K562 (cell line): ENCODE results near the gene RRBP1. TPM values are rescaled to one million over a fixed set of nuclear protein-coding genes. Genes with fewer than 3 reads are reported as not detected.

Experiments used
- ZNF133 ChIP-seq: fragments of 250-450 bp; sonication (Bioruptor Pico); IDR thresholded peaks from 2 replicates; pipeline ENCODE4 v1.4.0; 2020; ENCODE audit warnings: mild to moderate bottlenecking
- polyA plus RNA-seq, 8 experiments: library from polyadenylated mRNA; depleted of rRNA in 4 of 8; stranded (reverse) in 5 of 8; unstranded in 3 of 8; fragments of >200 nt; fragmentation: Nextera tagmentation in 2 of 8; fragmentation: Illumina TruSeq in 1 of 8; extraction: Ambion mirVana in 2 of 8; extraction: Trizol in 1 of 8; gene quantifications; 2 replicates each; pipeline versions ENCODE4 v1.2.1 to v1.2.3, GENCODE V29; 2011 to 2014; ENCODE audit warnings: inconsistent platforms in 1 of 8, missing spikeins in 1 of 8
- total RNA-seq, 7 experiments: library from RNA; depleted of rRNA in 6 of 7; stranded (reverse); fragments of >200 nt in 6 of 7; fragmentation: Illumina TruSeq in 2 of 7; extraction: Trizol in 2 of 7; gene quantifications; 2 replicates each; pipeline versions ENCODE4 v1.2.1 to v1.2.3, GENCODE V29; 2011 to 2021; ENCODE audit warnings: low replicate concordance in 1 of 7
- TF ChIP-seq, protein P1 (sequence below): fragments of 200-600 bp; sonication (generic); IDR thresholded peaks from one replicate; pipeline ENCODE4 v1.6.1; 2012; ENCODE audit warnings: mild to moderate bottlenecking, low read depth, low read length, inconsistent platforms

The RRBP1 gene
- total and polyA plus RNA-seq, 9 of the 15 experiments (the other 6 are each of a cell fraction or from before 2014, with no cell fraction given) = 0.84 to 32.0 (median 17.6) TPM

GRCh38 chr20:17566345-17566744 lies 115.7 kb downstream of the RRBP1 start (continued):
- TF ChIP-seq, protein P1, sequence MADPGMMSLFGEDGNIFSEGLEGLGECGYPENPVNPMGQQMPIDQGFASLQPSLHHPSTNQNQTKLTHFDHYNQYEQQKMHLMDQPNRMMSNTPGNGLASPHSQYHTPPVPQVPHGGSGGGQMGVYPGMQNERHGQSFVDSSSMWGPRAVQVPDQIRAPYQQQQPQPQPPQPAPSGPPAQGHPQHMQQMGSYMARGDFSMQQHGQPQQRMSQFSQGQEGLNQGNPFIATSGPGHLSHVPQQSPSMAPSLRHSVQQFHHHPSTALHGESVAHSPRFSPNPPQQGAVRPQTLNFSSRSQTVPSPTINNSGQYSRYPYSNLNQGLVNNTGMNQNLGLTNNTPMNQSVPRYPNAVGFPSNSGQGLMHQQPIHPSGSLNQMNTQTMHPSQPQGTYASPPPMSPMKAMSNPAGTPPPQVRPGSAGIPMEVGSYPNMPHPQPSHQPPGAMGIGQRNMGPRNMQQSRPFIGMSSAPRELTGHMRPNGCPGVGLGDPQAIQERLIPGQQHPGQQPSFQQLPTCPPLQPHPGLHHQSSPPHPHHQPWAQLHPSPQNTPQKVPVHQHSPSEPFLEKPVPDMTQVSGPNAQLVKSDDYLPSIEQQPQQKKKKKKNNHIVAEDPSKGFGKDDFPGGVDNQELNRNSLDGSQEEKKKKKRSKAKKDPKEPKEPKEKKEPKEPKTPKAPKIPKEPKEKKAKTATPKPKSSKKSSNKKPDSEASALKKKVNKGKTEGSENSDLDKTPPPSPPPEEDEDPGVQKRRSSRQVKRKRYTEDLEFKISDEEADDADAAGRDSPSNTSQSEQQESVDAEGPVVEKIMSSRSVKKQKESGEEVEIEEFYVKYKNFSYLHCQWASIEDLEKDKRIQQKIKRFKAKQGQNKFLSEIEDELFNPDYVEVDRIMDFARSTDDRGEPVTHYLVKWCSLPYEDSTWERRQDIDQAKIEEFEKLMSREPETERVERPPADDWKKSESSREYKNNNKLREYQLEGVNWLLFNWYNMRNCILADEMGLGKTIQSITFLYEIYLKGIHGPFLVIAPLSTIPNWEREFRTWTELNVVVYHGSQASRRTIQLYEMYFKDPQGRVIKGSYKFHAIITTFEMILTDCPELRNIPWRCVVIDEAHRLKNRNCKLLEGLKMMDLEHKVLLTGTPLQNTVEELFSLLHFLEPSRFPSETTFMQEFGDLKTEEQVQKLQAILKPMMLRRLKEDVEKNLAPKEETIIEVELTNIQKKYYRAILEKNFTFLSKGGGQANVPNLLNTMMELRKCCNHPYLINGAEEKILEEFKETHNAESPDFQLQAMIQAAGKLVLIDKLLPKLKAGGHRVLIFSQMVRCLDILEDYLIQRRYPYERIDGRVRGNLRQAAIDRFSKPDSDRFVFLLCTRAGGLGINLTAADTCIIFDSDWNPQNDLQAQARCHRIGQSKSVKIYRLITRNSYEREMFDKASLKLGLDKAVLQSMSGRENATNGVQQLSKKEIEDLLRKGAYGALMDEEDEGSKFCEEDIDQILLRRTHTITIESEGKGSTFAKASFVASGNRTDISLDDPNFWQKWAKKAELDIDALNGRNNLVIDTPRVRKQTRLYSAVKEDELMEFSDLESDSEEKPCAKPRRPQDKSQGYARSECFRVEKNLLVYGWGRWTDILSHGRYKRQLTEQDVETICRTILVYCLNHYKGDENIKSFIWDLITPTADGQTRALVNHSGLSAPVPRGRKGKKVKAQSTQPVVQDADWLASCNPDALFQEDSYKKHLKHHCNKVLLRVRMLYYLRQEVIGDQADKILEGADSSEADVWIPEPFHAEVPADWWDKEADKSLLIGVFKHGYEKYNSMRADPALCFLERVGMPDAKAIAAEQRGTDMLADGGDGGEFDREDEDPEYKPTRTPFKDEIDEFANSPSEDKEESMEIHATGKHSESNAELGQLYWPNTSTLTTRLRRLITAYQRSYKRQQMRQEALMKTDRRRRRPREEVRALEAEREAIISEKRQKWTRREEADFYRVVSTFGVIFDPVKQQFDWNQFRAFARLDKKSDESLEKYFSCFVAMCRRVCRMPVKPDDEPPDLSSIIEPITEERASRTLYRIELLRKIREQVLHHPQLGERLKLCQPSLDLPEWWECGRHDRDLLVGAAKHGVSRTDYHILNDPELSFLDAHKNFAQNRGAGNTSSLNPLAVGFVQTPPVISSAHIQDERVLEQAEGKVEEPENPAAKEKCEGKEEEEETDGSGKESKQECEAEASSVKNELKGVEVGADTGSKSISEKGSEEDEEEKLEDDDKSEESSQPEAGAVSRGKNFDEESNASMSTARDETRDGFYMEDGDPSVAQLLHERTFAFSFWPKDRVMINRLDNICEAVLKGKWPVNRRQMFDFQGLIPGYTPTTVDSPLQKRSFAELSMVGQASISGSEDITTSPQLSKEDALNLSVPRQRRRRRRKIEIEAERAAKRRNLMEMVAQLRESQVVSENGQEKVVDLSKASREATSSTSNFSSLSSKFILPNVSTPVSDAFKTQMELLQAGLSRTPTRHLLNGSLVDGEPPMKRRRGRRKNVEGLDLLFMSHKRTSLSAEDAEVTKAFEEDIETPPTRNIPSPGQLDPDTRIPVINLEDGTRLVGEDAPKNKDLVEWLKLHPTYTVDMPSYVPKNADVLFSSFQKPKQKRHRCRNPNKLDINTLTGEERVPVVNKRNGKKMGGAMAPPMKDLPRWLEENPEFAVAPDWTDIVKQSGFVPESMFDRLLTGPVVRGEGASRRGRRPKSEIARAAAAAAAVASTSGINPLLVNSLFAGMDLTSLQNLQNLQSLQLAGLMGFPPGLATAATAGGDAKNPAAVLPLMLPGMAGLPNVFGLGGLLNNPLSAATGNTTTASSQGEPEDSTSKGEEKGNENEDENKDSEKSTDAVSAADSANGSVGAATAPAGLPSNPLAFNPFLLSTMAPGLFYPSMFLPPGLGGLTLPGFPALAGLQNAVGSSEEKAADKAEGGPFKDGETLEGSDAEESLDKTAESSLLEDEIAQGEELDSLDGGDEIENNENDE = no peak
- TF ChIP-seq ZNF133 = no peak
